Bronchial epithelial cell (primary cell): ENCODE data around the gene DECR2. TPM values are rescaled to one million over a fixed set of nuclear protein-coding genes. Genes with fewer than 3 reads are reported as not detected.

ENCODE experiments used
- DNase-seq: peaks from one replicate; pipeline ENCODE4 v3.0.0-alpha.2; 2010; ENCODE audit warnings: low read depth
- FAIRE-seq: peaks from 2 replicates; lab custom pipeline; 2011; peaks lifted over from hg19 to GRCh38; lab: Jason Lieb, UNC
- H3K27me3 ChIP-seq: 2 replicates; pipeline ENCODE4 v1.5.1; 2011; ENCODE audit warnings: low read length; ENCODE audit not compliant: control insufficient read depth, insufficient read depth
- H3K36me3 ChIP-seq: 2 replicates; pipeline ENCODE4 v1.5.1; 2011; ENCODE audit warnings: low read length; ENCODE audit not compliant: control insufficient read depth, insufficient read depth
- H3K4me3 ChIP-seq: 2 replicates; pipeline ENCODE4 v1.5.1; 2011; ENCODE audit warnings: mild to moderate bottlenecking, low read depth, low read length, control low read depth
- CTCF ChIP-seq: IDR thresholded peaks from 2 replicates; pipeline ENCODE4 v1.5.1; 2011; ENCODE audit warnings: mild to moderate bottlenecking, moderate library complexity, low read length, control low read depth, inconsistent platforms; ENCODE audit not compliant: insufficient read depth, severe bottlenecking
- total RNA-seq: library from RNA; depleted of rRNA; stranded (reverse); fragments of >200 nt; gene quantifications from 2 replicates; pipeline ENCODE4 v1.2.1, GENCODE V29; 2014

Gene DECR2
- total RNA-seq, 1 donor from 2014 or later = 3.7 TPM

- H3K4me3 ChIP-seq = no peak overlapping the region
- DNase-seq = no peak
Measured at GRCh38 chr16:400061-400591, 1.6 kb upstream of the DECR2 start.

GRCh38 chr16:404971-405486 is 3.3 kb downstream of the DECR2 start:
- TF ChIP-seq CTCF = no peak
- no peak for FAIRE-seq

More at GRCh38 chr16:400061-400591, 1.6 kb upstream of the DECR2 start:
- Histone ChIP-seq H3K27me3 (no peaks in the 10 kb centered on the region), H3K36me3 (peaks cover 4% of the 10 kb centered on the region)
- TF ChIP-seq CTCF = no peak
- FAIRE-seq = no peak

GRCh38 chr16:405548-406506 is 4.1 kb downstream of the DECR2 start:
- DNase-seq (no peak), FAIRE-seq (no peak)
- no peaks in the 10 kb centered on the region for H3K27me3 ChIP-seq
- peaks cover 4% of the 10 kb centered on the region for H3K36me3 ChIP-seq
- H3K4me3 ChIP-seq = no peak overlapping the region
- TF ChIP-seq CTCF = no peak

More at GRCh38 chr16:404971-405486, 3.3 kb downstream of the DECR2 start:
- DNase-seq = no peak
- no peaks in the 10 kb centered on the region for H3K27me3 ChIP-seq
- H3K36me3 ChIP-seq = peaks cover 2% of the 10 kb centered on the region
- H3K4me3 ChIP-seq = no peak overlapping the region

- Histone ChIP-seq H3K36me3 (peaks cover 9% of the 10 kb centered on the region), H3K27me3 (no peaks in the 10 kb centered on the region), H3K4me3 (no peak overlapping the region)
- DNase-seq (no peak), FAIRE-seq (no peak)
- TF ChIP-seq CTCF = no peak
Measured at GRCh38 chr16:407253-407652, 5.6 kb downstream of the DECR2 start.

GRCh38 chr16:410516-411178 is 9.0 kb downstream of the DECR2 start:
- Histone ChIP-seq H3K36me3 (peaks cover 9% of the 10 kb centered on the region), H3K27me3 (no peaks in the 10 kb centered on the region), H3K4me3 (no peak overlapping the region)
- DNase-seq = no peak
- TF ChIP-seq CTCF = no peak
- no peak for FAIRE-seq
